GM19397 (cell line): ENCODE data around the gene CDKN2C.

ENCODE experiments used
- ATAC-seq: cut with Tn5 transposase; IDR thresholded peaks from one replicate; pipeline ENCODE4 v1.9.1; 2021; ENCODE audit warnings: mild to moderate bottlenecking, moderate library complexity; ENCODE audit not compliant: unreplicated experiment

The CDKN2C gene

DNA sequence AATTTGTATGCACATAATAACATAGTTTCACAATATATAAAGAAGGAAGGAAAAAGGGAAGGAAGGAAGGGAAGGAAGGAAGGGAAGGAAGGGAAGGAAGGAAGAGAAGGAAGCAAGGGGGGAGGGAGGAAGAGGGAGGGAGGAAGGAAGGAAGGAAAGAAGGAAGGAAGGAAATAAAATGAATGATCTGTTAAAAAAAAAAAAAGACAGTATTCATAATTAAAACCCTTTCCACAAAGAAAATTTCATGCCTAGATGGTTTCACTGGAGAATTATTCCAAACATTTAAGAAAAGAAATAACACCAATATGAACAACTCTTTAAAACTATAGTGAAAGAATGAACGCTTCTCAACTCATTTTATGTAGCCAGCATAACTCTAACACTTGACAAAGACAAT, 44.8 kb downstream of the CDKN2C start:
- no peak for ATAC-seq

DNA sequence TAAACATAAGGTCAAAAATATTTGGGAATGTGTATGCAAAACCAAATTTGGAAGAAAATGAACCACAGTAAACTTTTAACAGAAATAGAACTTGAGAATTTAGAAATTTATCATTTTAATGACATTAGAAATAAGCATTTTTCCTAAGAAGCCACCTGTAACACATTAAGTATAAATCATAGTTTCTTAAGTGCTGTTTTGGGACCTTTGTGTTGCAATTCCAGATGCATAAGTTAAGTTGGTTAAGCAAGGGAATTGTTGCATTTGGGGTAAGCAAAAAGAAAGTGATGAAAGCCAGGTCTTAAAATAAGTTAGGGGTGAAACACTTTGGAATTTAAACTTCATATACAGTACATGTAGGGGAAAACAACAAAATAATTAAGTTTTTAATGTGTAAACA, 49.8 kb downstream of the CDKN2C start:
- ATAC-seq = no peak
